Measurements from ENCODE around the gene ANO7.

GRCh38 chr2:241168366-241168765 is 20.1 kb upstream of the ANO7 start:
- no peak for TF ChIP-seq CTCF (IDR thresholded peaks at IDR 0.05; ENCODE audit: low read depth, low read length, poor library complexity, severe bottlenecking)
- no peak for TF ChIP-seq EZH2phosphoT487 (IDR thresholded peaks at IDR 0.05; ENCODE audit: borderline replicate concordance, low read length)

Data from DOHH2 (cell line).